HepG2 (cell line): ENCODE results near the gene SPATS2. TPM values are rescaled to one million over a fixed set of nuclear protein-coding genes. Genes with fewer than 3 reads are reported as not detected.
A peak's percentile ranks its signal among the peaks of the same experiment; 100 is the strongest.

ENCODE experiments used
- ARID5B ChIP-seq: IDR thresholded peaks from 2 replicates; pipeline ENCODE4 v1.4.0; 2020; ENCODE audit warnings: mild to moderate bottlenecking, missing genetic modification reagents
- ASH2L ChIP-seq: fragments of 300-600, 200-600 bp; sonication (generic); IDR thresholded peaks from 2 replicates; pipeline ENCODE4 v1.7.0; 2017; ENCODE audit warnings: low read depth, mild to moderate bottlenecking, moderate library complexity, mixed read lengths, low read length; ENCODE audit not compliant: insufficient read length
- ATF4 ChIP-seq, 2 experiments: fragments of 450-650 bp in 1 of 2; sonication (generic) in 1 of 2; formaldehyde crosslinking; IDR thresholded peaks; 2 replicates each; pipeline versions ENCODE4 v1.5.0 to v1.8.0; 2020 to 2022; ENCODE audit warnings: mild to moderate bottlenecking in 1 of 2, missing genetic modification reagents in 1 of 2
- CTCF ChIP-seq: sonication (generic); formaldehyde crosslinking; IDR thresholded peaks from 2 replicates; pipeline ENCODE4 v1.5.0; 2020; ENCODE audit warnings: mild to moderate bottlenecking, missing genetic modification reagents, moderate library complexity
- ZBTB49 ChIP-seq: sonication (generic); formaldehyde crosslinking; IDR thresholded peaks from 2 replicates; pipeline ENCODE4 v1.4.0; 2020; ENCODE audit warnings: missing genetic modification reagents, borderline replicate concordance
- ZFY ChIP-seq: sonication (generic); formaldehyde crosslinking; IDR thresholded peaks from 2 replicates; pipeline ENCODE4 v1.4.0; 2020; ENCODE audit warnings: missing genetic modification reagents
- polyA plus RNA-seq, 8 experiments: library from polyadenylated mRNA; depleted of rRNA in 3 of 8; stranded (reverse) in 7 of 8; unstranded in 1 of 8; fragments of >200 nt; fragmentation: Illumina TruSeq in 4 of 8; extraction: Trizol in 4 of 8; gene quantifications; 2 replicates each; pipeline versions ENCODE4 v1.2.1 to v1.2.3, GENCODE V29; 2011 to 2016; ENCODE audit warnings: low read depth in 4 of 8, missing spikeins in 1 of 8, mixed read lengths in 1 of 8; ENCODE audit not compliant: insufficient read depth in 1 of 8
- total RNA-seq, 5 experiments: library from RNA; depleted of rRNA; stranded (reverse); fragments of >200 nt; fragmentation: Illumina TruSeq; extraction: Trizol; gene quantifications; 2 replicates each; pipeline ENCODE4 v1.2.3, GENCODE V29; 2016; ENCODE audit warnings: low read depth in 1 of 5

The SPATS2 gene
- total and polyA plus RNA-seq, 2 of the 13 experiments (the other 11 are each of a cell fraction or from before 2014, with no cell fraction given), result 19.3 to 28.1 TPM

GRCh38 chr12:49358483-49359141 lies 8.7 kb upstream of the SPATS2 start (continued):
- TF ChIP-seq ARID5B (CRISPR knock-in tag) (0 out of 2 replicates have a peak, but pooled peaks have one; percentile 15), ZFY (no peak), ASH2L (peak; percentile 18), ATF4 (CRISPR knock-in tag; IDR thresholded peaks at IDR 0.05) (no peak), ZBTB49 (CRISPR knock-in tag) (no peak), CTCF (peak; percentile 91)
